OCI-LY1 (cell line): ENCODE results near the gene SLC43A1.
A peak's percentile ranks its signal among the peaks of the same experiment; 100 is the strongest.

Source experiments
- H2AFZ ChIP-seq: fragments of 200-600 bp; sonication (generic), shearing (Covaris generic); 2 replicates; pipeline ENCODE4 v1.6.0; 2014; ENCODE audit warnings: antibody characterized with exemption, mild to moderate bottlenecking, low read length
- H3F3A ChIP-seq: fragments of 200-600 bp; sonication (generic), shearing (Covaris generic); 2 replicates; pipeline ENCODE4 v1.6.0; 2014; ENCODE audit warnings: mild to moderate bottlenecking, antibody characterized with exemption, low read length, moderate library complexity; ENCODE audit not compliant: insufficient read depth
- H3K27ac ChIP-seq: fragments of 200-600 bp; sonication (generic); 2 replicates; pipeline ENCODE4 v1.5.1; 2014; ENCODE audit warnings: low read length, mixed run types, mild to moderate bottlenecking, low read depth; ENCODE audit not compliant: poor library complexity, severe bottlenecking
- H3K27me3 ChIP-seq: fragments of 200-600 bp; sonication (generic); 2 replicates; pipeline ENCODE4 v1.6.0; 2014; ENCODE audit warnings: antibody characterized with exemption, mild to moderate bottlenecking, low read length, moderate library complexity; ENCODE audit not compliant: insufficient read depth
- H3K36me3 ChIP-seq: fragments of 200-600 bp; sonication (generic); 2 replicates; pipeline ENCODE4 v1.6.1; 2014; ENCODE audit warnings: mild to moderate bottlenecking, antibody characterized with exemption, low read length, moderate library complexity, mixed read lengths; ENCODE audit not compliant: insufficient read depth
- H3K4me1 ChIP-seq: fragments of 200-600 bp; sonication (generic); 2 replicates; pipeline ENCODE4 v1.5.1; 2014; ENCODE audit warnings: mild to moderate bottlenecking, low read length, moderate library complexity; ENCODE audit not compliant: insufficient read depth, severe bottlenecking
- H3K4me2 ChIP-seq: fragments of 200-600 bp; sonication (generic), shearing (Covaris generic); 2 replicates; pipeline ENCODE4 v1.6.1; 2014; ENCODE audit warnings: low read length
- H3K4me3 ChIP-seq: fragments of 200-600 bp; sonication (generic); 2 replicates; pipeline ENCODE4 v1.5.1; 2014; ENCODE audit warnings: low read length, low read depth, mild to moderate bottlenecking, mixed read lengths; ENCODE audit not compliant: poor library complexity, severe bottlenecking
- H3K79me2 ChIP-seq: fragments of 200-600 bp; shearing (Covaris generic); 2 replicates; pipeline ENCODE4 v1.6.1; 2016; ENCODE audit warnings: mixed run types, low read length, mixed read lengths; ENCODE audit not compliant: insufficient read depth
- H3K9ac ChIP-seq: fragments of 200-600 bp; sonication (generic), shearing (Covaris generic); 2 replicates; pipeline ENCODE4 v1.6.1; 2014; ENCODE audit warnings: mild to moderate bottlenecking, low read length, mixed read lengths
- H3K9me2 ChIP-seq: fragments of 200-600 bp; sonication (generic), shearing (Covaris generic); 2 replicates; pipeline ENCODE4 v1.6.1; 2014; ENCODE audit warnings: low read depth, mild to moderate bottlenecking, low read length, mixed read lengths
- H3K9me3 ChIP-seq: fragments of 200-600 bp; shearing (Covaris generic); 2 replicates; pipeline ENCODE4 v1.6.1; 2014; ENCODE audit warnings: low read length, mixed read lengths
- H4K20me1 ChIP-seq: fragments of 200-600 bp; sonication (generic), shearing (Covaris generic); 2 replicates; pipeline ENCODE4 v1.6.0; 2016; ENCODE audit warnings: mild to moderate bottlenecking, low read length; ENCODE audit not compliant: insufficient read depth
- EZH2 ChIP-seq: fragments of 200-600 bp; sonication (generic), shearing (Covaris generic); IDR thresholded peaks from 2 replicates; pipeline ENCODE4 v1.8.0; 2017; ENCODE audit warnings: borderline replicate concordance, mixed run types, mild to moderate bottlenecking, antibody characterized with exemption, low read length, moderate library complexity, mixed read lengths
- TF ChIP-seq, protein P1 (sequence below): fragments of 200-600 bp; sonication (generic), shearing (Covaris generic); IDR thresholded peaks from 2 replicates; pipeline ENCODE4 v1.5.1; 2017; ENCODE audit warnings: mild to moderate bottlenecking, antibody characterized with exemption, low read length, moderate library complexity, mixed read lengths

SLC43A1 gene

DNA sequence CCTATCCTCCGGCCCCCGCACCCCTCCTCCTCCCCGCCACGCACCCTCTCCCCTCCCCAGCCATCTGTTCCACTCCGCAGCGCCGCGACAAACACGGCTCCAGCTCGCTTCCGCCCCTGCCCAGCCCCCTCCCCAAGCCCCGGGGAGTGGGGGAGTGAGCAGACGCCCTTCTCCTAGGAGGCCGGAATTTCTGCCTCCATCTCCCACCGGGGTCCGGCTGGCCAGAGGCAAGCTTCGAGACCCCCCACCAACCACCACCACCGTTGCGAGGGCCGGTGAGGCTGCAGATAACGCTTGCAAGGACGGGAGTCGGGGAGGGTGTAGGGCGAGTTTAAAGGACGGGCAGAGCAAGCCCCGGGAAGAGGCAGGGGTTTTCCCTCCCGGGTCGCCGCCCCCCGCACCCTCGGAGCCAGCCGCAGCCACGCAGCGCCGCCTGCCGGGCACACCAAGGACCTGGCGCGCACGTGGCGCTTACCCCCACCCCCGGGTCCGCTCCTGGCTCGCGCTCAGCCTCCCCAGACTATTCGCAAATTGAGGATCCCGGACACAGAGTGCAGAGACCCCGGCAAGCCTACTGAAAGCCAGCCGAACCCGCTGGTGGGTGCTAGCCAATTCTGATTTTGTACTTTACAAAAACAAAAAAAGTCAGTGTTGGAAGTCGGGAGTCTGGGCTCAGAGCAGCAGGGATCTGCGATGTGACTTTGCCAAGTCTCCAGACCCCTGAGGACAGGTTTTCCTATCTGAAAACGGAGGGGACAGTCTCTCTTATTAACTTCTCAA, 32.5 kb downstream of the SLC43A1 start:
- H3K9me2 ChIP-seq, result no peaks in the 10 kb centered on the region
- peak overlapping the region; percentile 44 for H3K4me3 ChIP-seq
- peaks cover 29% of the 10 kb centered on the region for H3K4me1 ChIP-seq
- no peak overlapping the region for H2AFZ ChIP-seq
- no peaks in the 10 kb centered on the region; the same call in 1 of the 2 replicates for H3K27me3 ChIP-seq
- H3K9me3 ChIP-seq, result no peaks in the 10 kb centered on the region
- peak overlapping the region; percentile 18; the same call in 1 of the 2 replicates for H3K9ac ChIP-seq
- no peak for TF ChIP-seq EZH2
- TF ChIP-seq, protein P1, sequence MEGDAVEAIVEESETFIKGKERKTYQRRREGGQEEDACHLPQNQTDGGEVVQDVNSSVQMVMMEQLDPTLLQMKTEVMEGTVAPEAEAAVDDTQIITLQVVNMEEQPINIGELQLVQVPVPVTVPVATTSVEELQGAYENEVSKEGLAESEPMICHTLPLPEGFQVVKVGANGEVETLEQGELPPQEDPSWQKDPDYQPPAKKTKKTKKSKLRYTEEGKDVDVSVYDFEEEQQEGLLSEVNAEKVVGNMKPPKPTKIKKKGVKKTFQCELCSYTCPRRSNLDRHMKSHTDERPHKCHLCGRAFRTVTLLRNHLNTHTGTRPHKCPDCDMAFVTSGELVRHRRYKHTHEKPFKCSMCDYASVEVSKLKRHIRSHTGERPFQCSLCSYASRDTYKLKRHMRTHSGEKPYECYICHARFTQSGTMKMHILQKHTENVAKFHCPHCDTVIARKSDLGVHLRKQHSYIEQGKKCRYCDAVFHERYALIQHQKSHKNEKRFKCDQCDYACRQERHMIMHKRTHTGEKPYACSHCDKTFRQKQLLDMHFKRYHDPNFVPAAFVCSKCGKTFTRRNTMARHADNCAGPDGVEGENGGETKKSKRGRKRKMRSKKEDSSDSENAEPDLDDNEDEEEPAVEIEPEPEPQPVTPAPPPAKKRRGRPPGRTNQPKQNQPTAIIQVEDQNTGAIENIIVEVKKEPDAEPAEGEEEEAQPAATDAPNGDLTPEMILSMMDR, result peak; percentile 67
- no peaks in the 10 kb centered on the region for H3K79me2 ChIP-seq
- no peaks in the 10 kb centered on the region for H3F3A ChIP-seq
- H4K20me1 ChIP-seq, result no peaks in the 10 kb centered on the region
- no peak overlapping the region for H3K27ac ChIP-seq
- H3K4me2 ChIP-seq, result peak overlapping the region; percentile 60
- peaks cover 37% of the 10 kb centered on the region for H3K36me3 ChIP-seq

DNA sequence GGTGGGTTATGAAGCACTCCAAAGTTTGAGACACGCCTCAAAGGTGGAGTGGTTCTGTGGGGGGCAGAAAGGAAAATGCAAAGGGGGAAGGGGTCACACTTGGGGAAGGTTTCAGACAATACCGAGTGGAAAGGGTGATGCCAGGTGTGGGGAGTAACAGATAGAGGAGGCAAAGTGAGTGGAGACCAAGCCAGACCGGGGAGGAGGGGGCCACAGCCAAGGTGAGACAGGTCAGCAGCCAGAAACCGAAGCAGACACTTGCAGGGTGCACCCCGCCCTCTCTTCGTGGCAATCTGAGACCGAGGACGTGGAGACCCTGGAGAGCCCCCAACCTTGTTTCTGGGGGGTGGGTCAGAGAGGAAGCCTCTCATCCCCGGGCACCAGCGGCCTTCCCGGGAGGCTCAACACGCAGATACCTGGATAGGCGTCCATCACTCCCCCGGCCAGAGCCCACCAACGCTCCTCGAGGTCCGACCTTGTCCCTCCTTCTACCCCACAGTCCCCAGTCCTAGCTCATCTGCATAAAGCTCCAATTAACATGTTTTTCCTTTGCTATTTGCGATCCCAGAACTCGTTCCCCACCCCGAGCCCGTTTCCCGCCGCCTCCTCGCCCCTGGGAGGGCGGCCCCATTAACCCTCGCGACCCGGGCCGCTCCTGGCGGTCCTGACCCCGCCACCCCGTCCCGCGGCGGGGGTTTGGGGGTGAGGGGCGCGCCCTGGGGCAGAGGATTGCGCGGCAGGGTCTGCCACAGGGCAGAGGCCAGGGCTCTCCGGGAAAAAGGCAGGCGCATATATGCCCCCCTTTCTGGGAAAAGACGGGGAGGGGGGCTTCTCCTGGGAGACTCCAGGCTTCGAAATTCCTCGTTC, 33.4 kb downstream of the SLC43A1 start:
- no peaks in the 10 kb centered on the region for H3F3A ChIP-seq
- no peaks in the 10 kb centered on the region for H3K9me2 ChIP-seq
- H3K9me3 ChIP-seq, result no peaks in the 10 kb centered on the region
- H3K27ac ChIP-seq, result no peak overlapping the region
- H2AFZ ChIP-seq, result no peak overlapping the region
- no peaks in the 10 kb centered on the region for H4K20me1 ChIP-seq
- H3K79me2 ChIP-seq, result no peaks in the 10 kb centered on the region
- peaks cover 29% of the 10 kb centered on the region for H3K36me3 ChIP-seq
- no peak for TF ChIP-seq EZH2
- TF ChIP-seq, protein P1, result no peak
- no peak overlapping the region for H3K9ac ChIP-seq
- H3K4me3 ChIP-seq, result no peak overlapping the region
- peaks cover under 1% of the 10 kb centered on the region; the same call in 1 of the 2 replicates for H3K27me3 ChIP-seq
- H3K4me1 ChIP-seq, result peaks cover 29% of the 10 kb centered on the region
- peak overlapping the region; percentile 60; the same call in 1 of the 2 replicates for H3K4me2 ChIP-seq

DNA sequence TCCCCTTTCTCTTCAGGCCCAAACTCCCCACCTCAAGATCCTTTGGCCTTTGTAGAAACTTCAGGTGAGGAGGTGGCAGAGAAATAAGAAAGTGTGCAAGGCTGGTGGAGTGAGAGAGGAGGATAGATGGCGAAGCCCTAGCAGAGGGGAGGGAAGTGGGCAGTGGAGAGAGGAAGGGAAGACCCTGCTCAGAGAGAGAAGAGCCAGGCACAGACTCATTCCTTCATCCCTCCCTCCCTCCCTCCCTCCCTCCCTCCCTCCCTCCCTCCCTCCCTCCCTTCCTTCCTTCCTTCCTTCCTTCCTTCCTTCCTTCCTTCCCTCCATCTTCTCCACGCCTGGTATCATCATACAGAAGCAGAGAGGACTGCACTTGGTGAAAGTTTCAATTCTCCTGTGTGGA, 34.2 kb downstream of the SLC43A1 start:
- TF ChIP-seq, protein P1, result no peak
- H2AFZ ChIP-seq, result no peak overlapping the region
- peaks cover 6% of the 10 kb centered on the region; the same call in 1 of the 2 replicates for H3K27me3 ChIP-seq
- H3F3A ChIP-seq, result no peaks in the 10 kb centered on the region
- H3K4me1 ChIP-seq, result peaks cover 34% of the 10 kb centered on the region
- no peak overlapping the region for H3K9ac ChIP-seq
- H3K79me2 ChIP-seq, result no peaks in the 10 kb centered on the region
- H3K9me3 ChIP-seq, result no peaks in the 10 kb centered on the region
- H3K4me2 ChIP-seq, result no peak overlapping the region
- H3K27ac ChIP-seq, result no peak overlapping the region
- no peak overlapping the region for H3K4me3 ChIP-seq
- peaks cover 29% of the 10 kb centered on the region for H3K36me3 ChIP-seq
- H4K20me1 ChIP-seq, result no peaks in the 10 kb centered on the region
- no peaks in the 10 kb centered on the region for H3K9me2 ChIP-seq
